Kidney (tissue), 14 donors: Measurements from ENCODE around the gene RGCC. TPM values are rescaled to one million over a fixed set of nuclear protein-coding genes. Genes with fewer than 3 reads are reported as not detected.

Experiments
- DNase-seq, 5 donors: peaks; one replicate each; pipeline ENCODE4 v3.0.0-alpha.2; 2013 to 2020
- FAIRE-seq: peaks from 2 replicates; lab custom pipeline; 2012; peaks lifted over from hg19 to GRCh38; lab: Jason Lieb, UNC
- H3K27ac ChIP-seq, 2 donors: one replicate each; pipeline ENCODE4 v1.7.0; 2013; ENCODE audit warnings: low read depth in 2 of 2, low read length in 2 of 2, inconsistent platforms in 1 of 2
- H3K27me3 ChIP-seq: one replicate; pipeline ENCODE4 v1.7.1; 2013; ENCODE audit warnings: low read length, inconsistent platforms; ENCODE audit not compliant: control insufficient read depth, insufficient read depth
- H3K36me3 ChIP-seq, 3 donors: one replicate each; pipeline versions ENCODE4 v1.7.0 to v1.7.1; 2013; ENCODE audit warnings: low read length in 3 of 3, control low read depth in 1 of 3, inconsistent platforms in 1 of 3; ENCODE audit not compliant: insufficient read depth in 3 of 3, control insufficient read depth in 2 of 3
- H3K4me1 ChIP-seq, 3 donors: one replicate each; pipeline versions ENCODE4 v1.7.0 to v1.7.1; 2013; ENCODE audit warnings: low read length in 3 of 3, inconsistent platforms in 1 of 3, low read depth in 1 of 3; ENCODE audit not compliant: control insufficient read depth in 2 of 3, insufficient read depth in 2 of 3
- H3K4me3 ChIP-seq, 3 donors: one replicate each; pipeline versions ENCODE4 v1.7.0 to v1.8.1; 2013; ENCODE audit warnings: low read length in 3 of 3, control low read depth in 1 of 3, inconsistent platforms in 1 of 3
- H3K9ac ChIP-seq, 3 donors: one replicate each; pipeline versions ENCODE4 v1.7.0 to v1.7.1; 2013; ENCODE audit warnings: low read length in 3 of 3, control low read depth in 1 of 3, inconsistent platforms in 1 of 3
- H3K9me3 ChIP-seq, 3 donors: one replicate each; pipeline versions ENCODE4 v1.7.0 to v1.7.1; 2013; ENCODE audit warnings: low read length in 3 of 3, control low read depth in 1 of 3, inconsistent platforms in 1 of 3; ENCODE audit not compliant: control insufficient read depth in 2 of 3, insufficient read depth in 1 of 3
- intact Hi-C: fragments of 100-400 bp; cut with DNase I; formaldehyde crosslinking; loops from one replicate; pipeline ENCODE4 v1.11.1; 2022
- polyA plus RNA-seq: library from polyadenylated mRNA; stranded (reverse); fragments of 350-450 nt; fragmentation: Illumina TruSeq; extraction: RNeasy Lipid Tissue Mini Kit (QIAGEN cat#74804); gene quantifications from one replicate; pipeline ENCODE4 v1.2.3, GENCODE V29; 2014; ENCODE audit warnings: low read depth, low replicate concordance; ENCODE audit not compliant: insufficient read depth
- total RNA-seq: library from RNA; stranded (reverse); fragmentation: NEBNext Ultra II Directional; extraction: Animal tissue kit (Norgen Biotek cat#: 25700); gene quantifications from one replicate; pipeline ENCODE4 v1.2.1, GENCODE V29; 2021
- TF ChIP-seq, protein P1 (sequence below): IDR thresholded peaks from 3 replicates; pipeline ENCODE4 v1.5.1; 2012; ENCODE audit warnings: mild to moderate bottlenecking, moderate library complexity, borderline replicate concordance; ENCODE audit not compliant: insufficient read depth; ENCODE audit errors: extremely low read depth
- donor health status: control.
- donor health status: control.
- donor health status: control.
- donor health status: control.
- donor health status: control.
- donor health status: DM: yes; HTN: yes; CAD: no.
- donor health status: Normal renal cell carcinoma (clear cell type).

RGCC gene
- total and polyA plus RNA-seq, 2 donors from 2014 or later: 12.9 to 40.9 TPM

DNA sequence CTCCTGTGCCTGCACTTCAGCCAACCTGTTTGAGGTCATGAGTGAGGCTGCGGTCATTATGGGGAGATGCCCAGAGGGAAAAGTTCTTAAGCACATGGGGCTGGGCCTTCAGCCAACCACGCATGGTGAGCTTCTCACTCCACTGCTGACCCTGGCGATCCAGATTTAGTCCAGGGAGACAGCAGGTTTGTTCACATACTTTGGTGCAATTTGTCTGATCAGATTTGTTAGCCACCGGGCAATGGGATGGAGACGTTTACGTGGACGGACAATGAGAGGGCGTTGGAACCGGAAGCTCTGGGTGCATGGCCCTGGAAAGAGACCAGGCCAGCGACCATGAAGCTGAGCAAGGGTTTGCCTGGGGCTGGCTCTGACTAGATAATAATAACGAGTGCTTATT lies 56.2 kb downstream of the RGCC start:
- Histone ChIP-seq H3K27ac (no peak overlapping the region), H3K4me1 (no peaks in the 10 kb centered on the region), H3K36me3 (no peaks in the 10 kb centered on the region), H3K27me3 (no peaks in the 10 kb centered on the region), H3K9ac (no peak overlapping the region), H3K4me3 (no peak overlapping the region), H3K9me3 (no peaks in the 10 kb centered on the region)
- FAIRE-seq (no peak), DNase-seq (no peak)
- TF ChIP-seq, protein P1, sequence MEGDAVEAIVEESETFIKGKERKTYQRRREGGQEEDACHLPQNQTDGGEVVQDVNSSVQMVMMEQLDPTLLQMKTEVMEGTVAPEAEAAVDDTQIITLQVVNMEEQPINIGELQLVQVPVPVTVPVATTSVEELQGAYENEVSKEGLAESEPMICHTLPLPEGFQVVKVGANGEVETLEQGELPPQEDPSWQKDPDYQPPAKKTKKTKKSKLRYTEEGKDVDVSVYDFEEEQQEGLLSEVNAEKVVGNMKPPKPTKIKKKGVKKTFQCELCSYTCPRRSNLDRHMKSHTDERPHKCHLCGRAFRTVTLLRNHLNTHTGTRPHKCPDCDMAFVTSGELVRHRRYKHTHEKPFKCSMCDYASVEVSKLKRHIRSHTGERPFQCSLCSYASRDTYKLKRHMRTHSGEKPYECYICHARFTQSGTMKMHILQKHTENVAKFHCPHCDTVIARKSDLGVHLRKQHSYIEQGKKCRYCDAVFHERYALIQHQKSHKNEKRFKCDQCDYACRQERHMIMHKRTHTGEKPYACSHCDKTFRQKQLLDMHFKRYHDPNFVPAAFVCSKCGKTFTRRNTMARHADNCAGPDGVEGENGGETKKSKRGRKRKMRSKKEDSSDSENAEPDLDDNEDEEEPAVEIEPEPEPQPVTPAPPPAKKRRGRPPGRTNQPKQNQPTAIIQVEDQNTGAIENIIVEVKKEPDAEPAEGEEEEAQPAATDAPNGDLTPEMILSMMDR: no peak
- intact Hi-C loops: no loop called here

DNA sequence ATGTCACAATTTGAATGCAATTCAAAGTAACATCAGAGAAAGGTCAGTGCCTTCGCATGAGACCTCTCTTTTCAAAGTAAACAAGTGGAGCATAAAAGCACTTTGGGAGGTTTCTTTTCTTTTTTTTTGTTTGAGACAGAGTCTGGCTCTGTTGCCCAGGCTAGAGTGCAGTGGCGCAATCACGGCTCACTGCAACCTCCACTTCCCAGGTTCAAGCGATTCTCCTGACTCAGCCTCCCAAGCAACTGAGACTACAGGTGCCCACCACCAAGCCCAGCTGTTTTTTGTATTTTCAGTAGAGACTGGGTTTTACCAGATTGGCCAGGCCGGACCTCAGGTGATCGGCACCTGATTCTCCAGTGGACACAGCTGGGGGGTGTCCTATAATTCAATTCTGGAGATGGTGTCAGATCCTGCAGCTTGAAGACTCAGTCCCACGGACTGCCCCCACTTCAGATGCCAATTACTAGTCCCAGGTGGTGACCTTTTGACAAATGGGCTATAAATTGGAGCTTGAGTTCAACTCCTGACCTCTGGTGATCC lies 57.6 kb downstream of the RGCC start:
- FAIRE-seq: no peak
- TF ChIP-seq, protein P1: no peak

DNA sequence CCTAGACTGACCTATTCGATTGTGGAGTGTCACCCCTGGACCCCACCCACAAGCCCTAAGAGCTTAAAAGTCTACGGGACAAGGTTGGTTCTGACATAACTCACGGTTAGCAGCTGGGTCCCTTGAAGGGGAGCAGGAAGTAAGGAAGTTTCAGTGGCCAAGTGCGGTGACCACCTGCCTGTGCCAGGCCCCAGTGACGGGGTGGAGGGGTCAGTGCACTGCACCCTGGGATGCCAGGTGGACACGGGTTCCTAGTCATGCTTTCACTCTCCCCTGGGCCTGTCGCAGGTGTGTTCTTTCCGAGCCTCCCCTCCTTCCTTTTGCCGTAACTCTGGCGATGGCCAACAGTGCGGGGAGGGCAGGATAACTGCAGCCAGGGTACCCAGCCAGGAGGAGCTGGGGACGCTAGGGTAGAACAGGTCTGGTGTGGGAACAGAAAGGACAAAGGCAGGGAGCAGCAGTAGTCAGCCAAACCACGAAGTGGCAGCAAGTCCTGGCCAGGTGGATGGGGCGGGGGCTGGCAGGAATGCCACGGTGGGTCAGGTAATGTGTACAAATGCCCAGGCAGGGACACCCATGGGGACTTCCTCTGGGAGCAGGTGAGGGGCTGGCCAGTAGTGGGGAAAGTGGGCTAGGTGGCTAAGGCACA lies 58.3 kb downstream of the RGCC start:
- TF ChIP-seq, protein P1: no peak
- Histone ChIP-seq H3K4me3 (no peak overlapping the region), H3K27me3 (no peaks in the 10 kb centered on the region), H3K4me1 (no peaks in the 10 kb centered on the region), H3K9ac (no peak overlapping the region), H3K9me3 (no peaks in the 10 kb centered on the region), H3K27ac (no peak overlapping the region), H3K36me3 (no peaks in the 10 kb centered on the region)
- no peak for DNase-seq
- FAIRE-seq: no peak
- intact Hi-C loops: no loop called here

More for the DNA sequence above, 57.6 kb downstream of the RGCC start:
- H3K27ac ChIP-seq: no peak overlapping the region
- no peaks in the 10 kb centered on the region for H3K36me3 ChIP-seq
- DNase-seq: no peak
- intact Hi-C loops: no loop called here
- no peaks in the 10 kb centered on the region for H3K27me3 ChIP-seq
- no peaks in the 10 kb centered on the region for H3K4me1 ChIP-seq
- no peak overlapping the region for H3K9ac ChIP-seq
- H3K9me3 ChIP-seq: no peaks in the 10 kb centered on the region
- H3K4me3 ChIP-seq: no peak overlapping the region
